SK-N-SH (cell line): ENCODE results near the gene HSD11B1L. TPM values are rescaled to one million over a fixed set of nuclear protein-coding genes. Genes with fewer than 3 reads are reported as not detected.

Source experiments
- CTCF ChIA-PET: fragments of 300-600, 350-600 bp; formaldehyde crosslinking; extraction: SDS; loops from one replicate; lab custom pipeline; 2021; lab: Yijun Ruan, JAX
- POLR2A ChIA-PET: fragments of 350-600 bp; sonication (Branson Sonifier 250); formaldehyde crosslinking; extraction: SDS; loops from one replicate; lab custom pipeline; 2020; ENCODE audit warnings: antibody characterized with exemption, inconsistent platforms; lab: Yijun Ruan, JAX
- DNase-seq: peaks from one replicate; pipeline ENCODE4 v3.0.0; 2012
- H2AFZ ChIP-seq: fragments of 200-600 bp; sonication (generic); 2 replicates; pipeline ENCODE4 v1.8.1; 2016; ENCODE audit warnings: antibody characterized with exemption, mild to moderate bottlenecking, low read depth
- H3F3A ChIP-seq: fragments of 200-600 bp; sonication (generic); replicated peaks from 2 replicates; pipeline ENCODE3; 2016; ENCODE audit warnings: antibody characterized with exemption, mild to moderate bottlenecking; ENCODE audit not compliant: insufficient read depth
- H3K27ac ChIP-seq, 2 experiments: fragments of 200-500 bp in 1 of 2; fragments of 200-600 bp in 1 of 2; sonication (Bioruptor generic) in 1 of 2; sonication (generic), shearing (Covaris generic) in 1 of 2; 2 replicates each; pipeline versions ENCODE4 v1.5.1 to v1.6.1; 2014 to 2016; ENCODE audit warnings: low read depth in 2 of 2, inconsistent platforms in 1 of 2, low read length in 1 of 2, mild to moderate bottlenecking in 1 of 2, mixed read lengths in 1 of 2
- H3K27me3 ChIP-seq: fragments of 200-600 bp; sonication (generic), shearing (Covaris generic); 2 replicates; pipeline ENCODE4 v1.6.1; 2016; ENCODE audit warnings: mixed run types; ENCODE audit not compliant: insufficient read depth
- H3K36me3 ChIP-seq, 2 experiments: fragments of 200-500 bp in 1 of 2; fragments of 200-600 bp in 1 of 2; sonication (Bioruptor generic) in 1 of 2; sonication (generic) in 1 of 2; replicated peaks in 1 of 2; 2 replicates each; pipeline versions ENCODE3 to v1.5.1; 2014 to 2016; ENCODE audit warnings: low read length in 1 of 2, mild to moderate bottlenecking in 1 of 2; ENCODE audit not compliant: insufficient read depth in 2 of 2, control insufficient read depth in 1 of 2
- H3K4me1 ChIP-seq, 2 experiments: fragments of 200-500 bp in 1 of 2; fragments of 200-600 bp in 1 of 2; sonication (Bioruptor generic) in 1 of 2; sonication (generic), shearing (Covaris generic) in 1 of 2; 2 replicates each; pipeline versions ENCODE4 v1.5.1 to v1.6.1; 2014 to 2016; ENCODE audit warnings: low read depth in 1 of 2, low read length in 1 of 2, mixed run types in 1 of 2; ENCODE audit not compliant: insufficient read depth in 2 of 2, control insufficient read depth in 1 of 2
- H3K4me2 ChIP-seq: fragments of 200-600 bp; sonication (generic), shearing (Covaris generic); 2 replicates; pipeline ENCODE4 v1.6.1; 2017; ENCODE audit warnings: mixed run types
- H3K4me3 ChIP-seq, 2 experiments: fragments of 200-500 bp in 1 of 2; fragments of 200-600 bp in 1 of 2; sonication (Bioruptor generic) in 1 of 2; sonication (generic), shearing (Covaris generic) in 1 of 2; 2 replicates each; pipeline versions ENCODE4 v1.5.1 to v1.8.1; 2014 to 2016; ENCODE audit warnings: low read depth in 2 of 2, inconsistent platforms in 1 of 2, low read length in 1 of 2, mild to moderate bottlenecking in 1 of 2, mixed read lengths in 1 of 2, moderate library complexity in 1 of 2
- H3K79me2 ChIP-seq: fragments of 200-600 bp; sonication (generic); 2 replicates; pipeline ENCODE4 v1.8.1; 2017; ENCODE audit warnings: mild to moderate bottlenecking; ENCODE audit not compliant: insufficient read depth
- H3K9ac ChIP-seq: fragments of 200-600 bp; sonication (generic); 2 replicates; pipeline ENCODE4 v1.6.1; 2017; ENCODE audit warnings: mixed run types
- H3K9me2 ChIP-seq: fragments of 200-600 bp; sonication (generic); 2 replicates; pipeline ENCODE4 v1.6.1; 2017; ENCODE audit warnings: mixed run types
- H3K9me3 ChIP-seq: fragments of 200-600 bp; sonication (generic); 2 replicates; pipeline ENCODE4 v1.6.1; 2017; ENCODE audit warnings: mixed run types, mild to moderate bottlenecking, moderate library complexity
- H4K20me1 ChIP-seq: fragments of 200-600 bp; sonication (generic); 2 replicates; pipeline ENCODE4 v1.6.1; 2017; ENCODE audit warnings: mild to moderate bottlenecking, mixed run types; ENCODE audit not compliant: insufficient read depth
- ELF1 ChIP-seq: IDR thresholded peaks from 2 replicates; pipeline ENCODE4 v1.4.0; 2012
- EP300 ChIP-seq, 2 experiments: IDR thresholded peaks; 2 replicates each; pipeline versions ENCODE4 v1.4.0 to v1.6.1; 2012; ENCODE audit warnings: borderline replicate concordance in 1 of 2, low read depth in 1 of 2, low read length in 1 of 2
- JUND ChIP-seq: IDR thresholded peaks from 2 replicates; pipeline ENCODE4 v1.4.0; 2012
- MEF2A ChIP-seq: IDR thresholded peaks from 2 replicates; pipeline ENCODE4 v1.4.0; 2012; ENCODE audit warnings: low read depth, borderline replicate concordance
- NFIC ChIP-seq: IDR thresholded peaks from 2 replicates; pipeline ENCODE4 v1.4.0; 2012; ENCODE audit warnings: borderline replicate concordance
- NRF1 ChIP-seq: IDR thresholded peaks from 2 replicates; pipeline ENCODE4 v1.6.1; 2012; ENCODE audit warnings: low read depth, mild to moderate bottlenecking, low read length
- RAD21 ChIP-seq: IDR thresholded peaks from 2 replicates; pipeline ENCODE4 v1.6.1; 2012; ENCODE audit warnings: mild to moderate bottlenecking, low read length
- RCOR1 ChIP-seq: fragments of 150-350 bp; IDR thresholded peaks from 2 replicates; pipeline ENCODE4 v1.6.1; 2017; ENCODE audit warnings: antibody characterized with exemption, low read length
- RFX5 ChIP-seq: IDR thresholded peaks from 2 replicates; pipeline ENCODE4 v1.6.1; 2012; ENCODE audit warnings: mild to moderate bottlenecking, improper control_type of control experiment, low read length
- SMC3 ChIP-seq: IDR thresholded peaks from 2 replicates; pipeline ENCODE4 v1.6.1; 2012; ENCODE audit warnings: low read depth, low read length, improper control_type of control experiment
- TCF12 ChIP-seq: IDR thresholded peaks from 2 replicates; pipeline ENCODE4 v1.4.0; 2012
- TEAD4 ChIP-seq: IDR thresholded peaks from 2 replicates; pipeline ENCODE4 v1.4.0; 2012; ENCODE audit warnings: mild to moderate bottlenecking, borderline replicate concordance; ENCODE audit not compliant: insufficient read depth
- WGBS: methylation state at CpG from one replicate; pipeline ENCODE4 v1.1.6; 2017; ENCODE audit warnings: low lambda C conversion rate; 5-methylcytosine and 5-hydroxymethylcytosine counted together
- polyA plus RNA-seq, 3 experiments: library from polyadenylated mRNA; depleted of rRNA; stranded (reverse); fragments of >200 nt; gene quantifications; 2 replicates each; pipeline ENCODE4 v1.2.3, GENCODE V29; 2012
- TF ChIP-seq, protein P1 (sequence below): IDR thresholded peaks from 2 replicates; pipeline ENCODE4 v1.6.1; 2012; ENCODE audit warnings: mild to moderate bottlenecking, low read depth, low read length, moderate library complexity
- TF ChIP-seq, protein P2 (sequence below): IDR thresholded peaks from 2 replicates; pipeline ENCODE4 v1.4.0; 2012; ENCODE audit warnings: low read depth, borderline replicate concordance
- TF ChIP-seq, protein P3 (sequence below): IDR thresholded peaks from 2 replicates; pipeline ENCODE4 v1.4.0; 2012; ENCODE audit warnings: low read depth, borderline replicate concordance

Gene HSD11B1L
- polyA plus RNA-seq, 1 of the 3 experiments (the other 2 are of a cell fraction): 53.3 TPM

DNA sequence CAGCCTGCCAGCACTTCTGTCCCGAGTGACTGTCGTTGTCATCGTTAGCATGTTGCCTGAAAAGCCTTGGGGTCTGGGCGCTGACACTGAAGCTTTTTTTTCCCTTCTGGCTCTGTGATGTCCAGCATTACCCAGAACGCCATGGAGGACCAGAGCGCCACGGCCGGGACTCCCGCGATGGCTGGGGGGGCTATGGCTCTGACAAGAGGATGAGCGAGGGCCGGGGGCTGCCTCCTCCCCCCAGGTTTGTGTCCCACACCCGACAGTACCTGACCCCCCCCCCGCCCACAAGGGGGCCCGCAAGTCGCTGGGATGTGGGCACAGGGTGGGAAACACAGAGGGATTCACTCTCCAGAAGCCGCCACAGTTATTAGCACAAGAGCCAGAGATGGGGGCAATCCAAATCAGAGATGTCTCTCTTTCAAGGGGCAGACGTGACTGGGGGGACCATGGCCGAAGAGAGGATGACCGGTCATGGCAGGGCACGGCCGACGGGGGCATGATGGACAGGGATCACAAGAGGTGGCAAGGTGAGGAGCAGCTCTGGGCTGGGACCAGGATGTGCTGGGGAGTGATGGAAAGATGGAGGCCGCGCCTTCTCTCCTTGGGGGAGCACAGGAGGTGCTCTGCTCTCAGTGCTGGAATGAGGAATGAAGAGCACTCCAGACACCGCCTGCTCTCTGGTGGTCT, 13.8 kb upstream of the HSD11B1L start (continued):
- TF ChIP-seq, protein P1, sequence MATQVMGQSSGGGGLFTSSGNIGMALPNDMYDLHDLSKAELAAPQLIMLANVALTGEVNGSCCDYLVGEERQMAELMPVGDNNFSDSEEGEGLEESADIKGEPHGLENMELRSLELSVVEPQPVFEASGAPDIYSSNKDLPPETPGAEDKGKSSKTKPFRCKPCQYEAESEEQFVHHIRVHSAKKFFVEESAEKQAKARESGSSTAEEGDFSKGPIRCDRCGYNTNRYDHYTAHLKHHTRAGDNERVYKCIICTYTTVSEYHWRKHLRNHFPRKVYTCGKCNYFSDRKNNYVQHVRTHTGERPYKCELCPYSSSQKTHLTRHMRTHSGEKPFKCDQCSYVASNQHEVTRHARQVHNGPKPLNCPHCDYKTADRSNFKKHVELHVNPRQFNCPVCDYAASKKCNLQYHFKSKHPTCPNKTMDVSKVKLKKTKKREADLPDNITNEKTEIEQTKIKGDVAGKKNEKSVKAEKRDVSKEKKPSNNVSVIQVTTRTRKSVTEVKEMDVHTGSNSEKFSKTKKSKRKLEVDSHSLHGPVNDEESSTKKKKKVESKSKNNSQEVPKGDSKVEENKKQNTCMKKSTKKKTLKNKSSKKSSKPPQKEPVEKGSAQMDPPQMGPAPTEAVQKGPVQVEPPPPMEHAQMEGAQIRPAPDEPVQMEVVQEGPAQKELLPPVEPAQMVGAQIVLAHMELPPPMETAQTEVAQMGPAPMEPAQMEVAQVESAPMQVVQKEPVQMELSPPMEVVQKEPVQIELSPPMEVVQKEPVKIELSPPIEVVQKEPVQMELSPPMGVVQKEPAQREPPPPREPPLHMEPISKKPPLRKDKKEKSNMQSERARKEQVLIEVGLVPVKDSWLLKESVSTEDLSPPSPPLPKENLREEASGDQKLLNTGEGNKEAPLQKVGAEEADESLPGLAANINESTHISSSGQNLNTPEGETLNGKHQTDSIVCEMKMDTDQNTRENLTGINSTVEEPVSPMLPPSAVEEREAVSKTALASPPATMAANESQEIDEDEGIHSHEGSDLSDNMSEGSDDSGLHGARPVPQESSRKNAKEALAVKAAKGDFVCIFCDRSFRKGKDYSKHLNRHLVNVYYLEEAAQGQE: no peak
- TF ChIP-seq, all 33 proteins: peak for 0

DNA sequence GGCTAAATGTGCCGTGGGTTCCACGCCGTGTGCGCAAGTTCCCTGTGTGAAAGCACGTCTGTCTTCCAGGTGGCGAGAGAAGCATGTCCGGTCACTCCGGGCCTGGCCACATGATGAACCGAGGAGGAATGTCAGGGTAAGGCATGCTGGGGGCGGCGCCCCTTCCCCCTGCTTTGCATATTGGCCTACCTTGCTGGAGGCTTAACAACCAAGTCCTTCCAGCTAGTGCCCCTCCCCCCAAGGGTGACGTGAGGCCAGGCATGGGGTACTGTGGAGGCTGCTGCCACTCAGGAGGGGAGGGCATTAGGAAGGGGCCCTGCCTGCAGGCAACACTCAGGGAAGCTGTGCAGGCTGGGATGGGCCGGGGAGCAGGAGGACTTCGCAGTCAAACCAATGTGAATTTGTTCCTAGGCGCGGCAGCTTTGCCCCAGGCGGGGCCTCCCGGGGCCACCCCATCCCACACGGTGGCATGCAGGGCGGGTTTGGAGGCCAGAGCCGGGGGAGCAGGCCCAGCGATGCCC, 13.0 kb upstream of the HSD11B1L start:
- WGBS: 93% methylated on average over 3 of the region's 22 CpGs
- no peak overlapping the region for H3K27ac ChIP-seq
- H3K9ac ChIP-seq: no peak overlapping the region
- TF ChIP-seq SMC3: no peak
- TF ChIP-seq, protein P2, sequence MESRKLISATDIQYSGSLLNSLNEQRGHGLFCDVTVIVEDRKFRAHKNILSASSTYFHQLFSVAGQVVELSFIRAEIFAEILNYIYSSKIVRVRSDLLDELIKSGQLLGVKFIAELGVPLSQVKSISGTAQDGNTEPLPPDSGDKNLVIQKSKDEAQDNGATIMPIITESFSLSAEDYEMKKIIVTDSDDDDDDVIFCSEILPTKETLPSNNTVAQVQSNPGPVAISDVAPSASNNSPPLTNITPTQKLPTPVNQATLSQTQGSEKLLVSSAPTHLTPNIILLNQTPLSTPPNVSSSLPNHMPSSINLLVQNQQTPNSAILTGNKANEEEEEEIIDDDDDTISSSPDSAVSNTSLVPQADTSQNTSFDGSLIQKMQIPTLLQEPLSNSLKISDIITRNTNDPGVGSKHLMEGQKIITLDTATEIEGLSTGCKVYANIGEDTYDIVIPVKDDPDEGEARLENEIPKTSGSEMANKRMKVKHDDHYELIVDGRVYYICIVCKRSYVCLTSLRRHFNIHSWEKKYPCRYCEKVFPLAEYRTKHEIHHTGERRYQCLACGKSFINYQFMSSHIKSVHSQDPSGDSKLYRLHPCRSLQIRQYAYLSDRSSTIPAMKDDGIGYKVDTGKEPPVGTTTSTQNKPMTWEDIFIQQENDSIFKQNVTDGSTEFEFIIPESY: no peak
- TF ChIP-seq, all 33 proteins: peak for 0
- Histone ChIP-seq H3K79me2 (no peaks in the 10 kb centered on the region), H3K4me1 (no peaks in the 10 kb centered on the region), H3K36me3 (peaks cover 41 to 69% of the 10 kb centered on the region in 2 experiments), H3K4me2 (no peak overlapping the region), H3K9me3 (no peaks in the 10 kb centered on the region), H3K27me3 (no peaks in the 10 kb centered on the region), H3K4me3 (no peak overlapping the region), H3F3A (peaks cover 4% of the 10 kb centered on the region), H2AFZ (no peak overlapping the region), H3K9me2 (no peaks in the 10 kb centered on the region), H4K20me1 (no peaks in the 10 kb centered on the region)
- ChIA-PET POLR2A (no interaction called here), CTCF (no interaction called here)
- no peak for DNase-seq

DNA sequence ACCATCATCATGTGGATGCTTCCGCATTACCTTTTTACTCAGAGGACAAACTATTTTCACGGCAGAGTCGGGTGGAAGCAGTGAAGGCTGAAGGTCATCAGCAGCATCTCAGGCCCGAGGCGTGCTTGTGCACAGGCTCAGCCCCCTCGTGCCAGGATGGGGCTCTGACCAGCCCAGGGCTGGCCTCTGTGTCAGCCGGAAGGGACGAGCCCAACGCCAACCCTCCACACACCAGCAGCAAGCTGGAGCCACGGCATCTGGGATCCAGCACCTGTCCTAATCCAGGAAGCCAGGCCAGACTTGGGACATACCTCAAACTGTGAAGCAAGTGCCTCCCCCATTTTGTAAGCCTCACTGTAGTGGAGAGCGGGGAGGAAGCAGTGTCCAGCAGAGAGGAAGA, 11.6 kb upstream of the HSD11B1L start:
- H3F3A ChIP-seq: peaks cover 4% of the 10 kb centered on the region
- ChIA-PET POLR2A (no interaction called here), CTCF (interaction anchor here (1.0 kb wide), 1 partner anchor 21 kb away, joined by 3 read pairs; the partner anchor contains the start of gene RPL36)
- no peak for DNase-seq
- no peak overlapping the region for H3K9ac ChIP-seq
- H3K27ac ChIP-seq: no peak overlapping the region
- no peaks in the 10 kb centered on the region for H3K27me3 ChIP-seq
- H2AFZ ChIP-seq: no peak overlapping the region
- no peak overlapping the region for H3K4me2 ChIP-seq
- no peak overlapping the region for H3K4me3 ChIP-seq
- peaks cover 27 to 55% of the 10 kb centered on the region in 2 experiments for H3K36me3 ChIP-seq
- H3K9me2 ChIP-seq: no peaks in the 10 kb centered on the region
- H3K9me3 ChIP-seq: no peaks in the 10 kb centered on the region
- H4K20me1 ChIP-seq: no peaks in the 10 kb centered on the region
- no peaks in the 10 kb centered on the region for H3K79me2 ChIP-seq
- WGBS: 87% methylated on average over 8 of the region's 11 CpGs
- H3K4me1 ChIP-seq: no peaks in the 10 kb centered on the region
- TF ChIP-seq RFX5 (no peak), ELF1 (no peak), TEAD4 (no peak), RCOR1 (no peak), NRF1 (no peak), MEF2A (no peak), TCF12 (no peak), RAD21 (no peak), JUND (no peak), EP300 (IDR thresholded peaks at IDR 0.05; ENCODE audit: borderline replicate concordance in 1 of 2, low read depth in 1 of 2, low read length in 1 of 2) (no peak), NFIC (no peak)
- TF ChIP-seq, protein P3, sequence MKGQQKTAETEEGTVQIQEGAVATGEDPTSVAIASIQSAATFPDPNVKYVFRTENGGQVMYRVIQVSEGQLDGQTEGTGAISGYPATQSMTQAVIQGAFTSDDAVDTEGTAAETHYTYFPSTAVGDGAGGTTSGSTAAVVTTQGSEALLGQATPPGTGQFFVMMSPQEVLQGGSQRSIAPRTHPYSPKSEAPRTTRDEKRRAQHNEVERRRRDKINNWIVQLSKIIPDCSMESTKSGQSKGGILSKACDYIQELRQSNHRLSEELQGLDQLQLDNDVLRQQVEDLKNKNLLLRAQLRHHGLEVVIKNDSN: no peak
- TF ChIP-seq, protein P1: no peak
